Fibroblast of skin of left biceps (primary cell): ENCODE measurements around the gene SPACA6.

Experiments
- DNase-seq, 2 experiments: peaks; one replicate each; pipeline ENCODE4 v3.0.0-alpha.2; 2013; ENCODE audit warnings: low read depth in 2 of 2

Gene SPACA6

GRCh38 chr19:51706296-51706695 lies 13.2 kb downstream of the SPACA6 start:
- DNase-seq, result no peak

- DNase-seq, result no peak
Observed at GRCh38 chr19:51706885-51707284, 13.8 kb downstream of the SPACA6 start.

GRCh38 chr19:51708811-51709210 lies 15.7 kb downstream of the SPACA6 start:
- no peak for DNase-seq

GRCh38 chr19:51709575-51709974 lies 16.4 kb downstream of the SPACA6 start:
- DNase-seq, result no peak

- DNase-seq, result no peak
Observed at GRCh38 chr19:51710163-51710562, 17.0 kb downstream of the SPACA6 start.

GRCh38 chr19:51711702-51712101 lies 18.6 kb downstream of the SPACA6 start:
- DNase-seq, result no peak

- no peak for DNase-seq
Observed at GRCh38 chr19:51712461-51713081, 19.4 kb downstream of the SPACA6 start.

GRCh38 chr19:51713319-51714285 lies 20.5 kb downstream of the SPACA6 start:
- no peak for DNase-seq

GRCh38 chr19:51714848-51715247 lies 21.7 kb downstream of the SPACA6 start:
- DNase-seq, result no peak

- no peak for DNase-seq
Observed at GRCh38 chr19:51715850-51716249, 22.7 kb downstream of the SPACA6 start.

GRCh38 chr19:51716925-51717324 lies 23.8 kb downstream of the SPACA6 start:
- no peak for DNase-seq

GRCh38 chr19:51719251-51719988 lies 26.3 kb downstream of the SPACA6 start:
- no peak for DNase-seq

- DNase-seq, result no peak
Observed at GRCh38 chr19:51721905-51722304, 28.8 kb downstream of the SPACA6 start.

GRCh38 chr19:51722492-51722891 lies 29.4 kb downstream of the SPACA6 start:
- no peak for DNase-seq

- DNase-seq, result no peak
Observed at GRCh38 chr19:51724543-51724942, 31.4 kb downstream of the SPACA6 start.

GRCh38 chr19:51726049-51726448 lies 32.9 kb downstream of the SPACA6 start:
- peak; percentile 33 to 39 for DNase-seq

GRCh38 chr19:51727349-51727880 lies 34.3 kb downstream of the SPACA6 start:
- no peak for DNase-seq

- DNase-seq, result no peak
Observed at GRCh38 chr19:51729781-51730180, 36.7 kb downstream of the SPACA6 start.

GRCh38 chr19:51733742-51734522 lies 40.8 kb downstream of the SPACA6 start:
- no peak for DNase-seq

GRCh38 chr19:51735759-51736449 lies 42.8 kb downstream of the SPACA6 start:
- DNase-seq, result peak; percentile 29 to 30

GRCh38 chr19:51737389-51737788 lies 44.3 kb downstream of the SPACA6 start:
- DNase-seq, result no peak
